ENCODE data around the gene RAB8B.
A peak's percentile ranks its signal among the peaks of the same experiment; 100 is the strongest.

The RAB8B gene

GRCh38 chr15:63277893-63278456 is 88.6 kb downstream of the RAB8B start:
- H3K36me3 ChIP-seq (ENCODE audit: control insufficient read depth in 1 of 2, insufficient read depth in 2 of 2, low read length in 2 of 2): no peaks in the 10 kb centered on the region
- H3K18ac ChIP-seq (ENCODE audit: low read length): no peak overlapping the region
- no peak overlapping the region for H3K14ac ChIP-seq (ENCODE audit: low read length)
- H3K27ac ChIP-seq (ENCODE audit: low read depth, low read length): no peak overlapping the region
- no peak overlapping the region for H2BK12ac ChIP-seq (ENCODE audit: low read length)
- no peak overlapping the region for H2AK5ac ChIP-seq (ENCODE audit: low read length)
- H3K79me1 ChIP-seq (ENCODE audit: low read length): peaks cover 5% of the 10 kb centered on the region
- H3K79me2 ChIP-seq (ENCODE audit: control insufficient read depth, insufficient read depth, low read length, poor library complexity): peaks cover 2% of the 10 kb centered on the region
- H3K4me1 ChIP-seq (ENCODE audit: control insufficient read depth in 1 of 2, insufficient read depth in 2 of 2, low read length in 2 of 2): peaks cover 0 to 4% of the 10 kb centered on the region in 2 experiments
- H3K4me2 ChIP-seq (ENCODE audit: low read length): peak overlapping the region; percentile 96
- no peak overlapping the region for H2BK5ac ChIP-seq (ENCODE audit: low read depth, low read length, poor library complexity)
- peak overlapping the region; percentile 79 for H2AFZ ChIP-seq (ENCODE audit: insufficient read depth, low read length, poor library complexity)
- peak overlapping the region; percentile 77 for H3K4me3 ChIP-seq (ENCODE audit: low read depth, low read length)
- H3K27me3 ChIP-seq (ENCODE audit: insufficient read depth, low read length): no peaks in the 10 kb centered on the region
- no peak overlapping the region for H3K23ac ChIP-seq (ENCODE audit: low read length)
- H2BK120ac ChIP-seq (ENCODE audit: insufficient read depth, low read length, poor library complexity): no peak overlapping the region
- H3K9me3 ChIP-seq (ENCODE audit: insufficient read depth, low read depth, low read length): no peaks in the 10 kb centered on the region
- no peak overlapping the region for H4K12ac ChIP-seq (ENCODE audit: low read depth, low read length)
- peak overlapping the region; percentile 55 for H4K91ac ChIP-seq (ENCODE audit: low read depth, low read length)
- H3K4ac ChIP-seq (ENCODE audit: low read depth, low read length): no peak overlapping the region
- peak overlapping the region; percentile 1 for H3K9ac ChIP-seq (ENCODE audit: low read length)
- peak overlapping the region; percentile 25 for H4K8ac ChIP-seq (ENCODE audit: low read depth, low read length)
- WGBS (ENCODE audit: extremely low coverage, insufficient coverage, insufficient read length): no CpG with 5 or more reads among the region's 17 CpGs
- DNase-seq: peak; percentile 23 to 39

GRCh38 chr15:63283126-63283525 is 93.7 kb downstream of the RAB8B start:
- H3K79me1 ChIP-seq (ENCODE audit: low read length): no peaks in the 10 kb centered on the region
- no peaks in the 10 kb centered on the region for H3K79me2 ChIP-seq (ENCODE audit: control insufficient read depth, insufficient read depth, low read length, poor library complexity)
- H3K4me3 ChIP-seq (ENCODE audit: low read depth, low read length): no peak overlapping the region
- H3K27me3 ChIP-seq (ENCODE audit: insufficient read depth, low read length): no peaks in the 10 kb centered on the region
- H4K91ac ChIP-seq (ENCODE audit: low read depth, low read length): no peak overlapping the region
- H4K8ac ChIP-seq (ENCODE audit: low read depth, low read length): no peak overlapping the region
- H3K9me3 ChIP-seq (ENCODE audit: insufficient read depth, low read depth, low read length): no peaks in the 10 kb centered on the region
- H3K36me3 ChIP-seq (ENCODE audit: control insufficient read depth in 1 of 2, insufficient read depth in 2 of 2, low read length in 2 of 2): no peaks in the 10 kb centered on the region
- no peak overlapping the region for H3K18ac ChIP-seq (ENCODE audit: low read length)
- H2AK5ac ChIP-seq (ENCODE audit: low read length): no peak overlapping the region
- no peak overlapping the region for H4K12ac ChIP-seq (ENCODE audit: low read depth, low read length)
- no peak overlapping the region for H3K9ac ChIP-seq (ENCODE audit: low read length)
- DNase-seq: peak; percentile 54 to 77
- no peak overlapping the region for H3K27ac ChIP-seq (ENCODE audit: low read depth, low read length)
- H2BK120ac ChIP-seq (ENCODE audit: insufficient read depth, low read length, poor library complexity): no peak overlapping the region
- no peak overlapping the region for H3K14ac ChIP-seq (ENCODE audit: low read length)
- WGBS (ENCODE audit: extremely low coverage, insufficient coverage, insufficient read length): no CpG with 5 or more reads among the region's 9 CpGs
- H2AFZ ChIP-seq (ENCODE audit: insufficient read depth, low read length, poor library complexity): no peak overlapping the region
- H2BK12ac ChIP-seq (ENCODE audit: low read length): no peak overlapping the region
- no peak overlapping the region for H3K4me2 ChIP-seq (ENCODE audit: low read length)
- no peak overlapping the region for H3K4ac ChIP-seq (ENCODE audit: low read depth, low read length)
- no peak overlapping the region for H2BK5ac ChIP-seq (ENCODE audit: low read depth, low read length, poor library complexity)
- H3K23ac ChIP-seq (ENCODE audit: low read length): no peak overlapping the region
- H3K4me1 ChIP-seq (ENCODE audit: control insufficient read depth in 1 of 2, insufficient read depth in 2 of 2, low read length in 2 of 2): peaks cover 0 to 2% of the 10 kb centered on the region in 2 experiments

- Histone ChIP-seq H3K23ac (ENCODE audit: low read length) (no peak overlapping the region), H3K79me2 (ENCODE audit: control insufficient read depth, insufficient read depth, low read length, poor library complexity) (no peaks in the 10 kb centered on the region), H4K91ac (ENCODE audit: low read depth, low read length) (no peak overlapping the region), H2BK5ac (ENCODE audit: low read depth, low read length, poor library complexity) (no peak overlapping the region), H3K4ac (ENCODE audit: low read depth, low read length) (no peak overlapping the region), H4K12ac (ENCODE audit: low read depth, low read length) (no peak overlapping the region), H3K27me3 (ENCODE audit: insufficient read depth, low read length) (no peaks in the 10 kb centered on the region), H3K79me1 (ENCODE audit: low read length) (no peaks in the 10 kb centered on the region), H2BK12ac (ENCODE audit: low read length) (no peak overlapping the region), H3K9ac (ENCODE audit: low read length) (no peak overlapping the region), H3K4me1 (ENCODE audit: control insufficient read depth in 1 of 2, insufficient read depth in 2 of 2, low read length in 2 of 2) (no peaks in the 10 kb centered on the region), H2BK120ac (ENCODE audit: insufficient read depth, low read length, poor library complexity) (no peak overlapping the region), H3K27ac (ENCODE audit: low read depth, low read length) (no peak overlapping the region), H4K8ac (ENCODE audit: low read depth, low read length) (no peak overlapping the region), H2AK5ac (ENCODE audit: low read length) (no peak overlapping the region), H3K9me3 (ENCODE audit: insufficient read depth, low read depth, low read length) (no peaks in the 10 kb centered on the region), H2AFZ (ENCODE audit: insufficient read depth, low read length, poor library complexity) (no peak overlapping the region), H3K4me2 (ENCODE audit: low read length) (no peak overlapping the region), H3K4me3 (ENCODE audit: low read depth, low read length) (no peak overlapping the region), H3K14ac (ENCODE audit: low read length) (no peak overlapping the region), H3K36me3 (ENCODE audit: control insufficient read depth in 1 of 2, insufficient read depth in 2 of 2, low read length in 2 of 2) (no peaks in the 10 kb centered on the region), H3K18ac (ENCODE audit: low read length) (no peak overlapping the region)
- no CpG with 5 or more reads among the region's 6 CpGs for WGBS (ENCODE audit: extremely low coverage, insufficient coverage, insufficient read length)
- peak; percentile 18 to 36 for DNase-seq
These were observed 94.9 kb downstream of the RAB8B start for GRCh38 chr15:63284335-63284734.

GRCh38 chr15:63287109-63287508 is 97.7 kb downstream of the RAB8B start:
- Histone ChIP-seq H2BK120ac (ENCODE audit: insufficient read depth, low read length, poor library complexity) (no peak overlapping the region), H3K79me2 (ENCODE audit: control insufficient read depth, insufficient read depth, low read length, poor library complexity) (no peaks in the 10 kb centered on the region), H3K9ac (ENCODE audit: low read length) (peak overlapping the region; percentile 48), H3K18ac (ENCODE audit: low read length) (no peak overlapping the region), H4K12ac (ENCODE audit: low read depth, low read length) (no peak overlapping the region), H3K4ac (ENCODE audit: low read depth, low read length) (no peak overlapping the region), H3K23ac (ENCODE audit: low read length) (no peak overlapping the region), H3K14ac (ENCODE audit: low read length) (no peak overlapping the region), H2AK5ac (ENCODE audit: low read length) (no peak overlapping the region), H3K27me3 (ENCODE audit: insufficient read depth, low read length) (no peaks in the 10 kb centered on the region), H4K91ac (ENCODE audit: low read depth, low read length) (no peak overlapping the region), H3K9me3 (ENCODE audit: insufficient read depth, low read depth, low read length) (no peaks in the 10 kb centered on the region), H2BK12ac (ENCODE audit: low read length) (no peak overlapping the region), H2AFZ (ENCODE audit: insufficient read depth, low read length, poor library complexity) (no peak overlapping the region), H2BK5ac (ENCODE audit: low read depth, low read length, poor library complexity) (no peak overlapping the region), H3K4me2 (ENCODE audit: low read length) (no peak overlapping the region), H3K27ac (ENCODE audit: low read depth, low read length) (no peak overlapping the region), H4K8ac (ENCODE audit: low read depth, low read length) (no peak overlapping the region), H3K79me1 (ENCODE audit: low read length) (no peaks in the 10 kb centered on the region), H3K4me3 (ENCODE audit: low read depth, low read length) (no peak overlapping the region), H3K4me1 (ENCODE audit: control insufficient read depth in 1 of 2, insufficient read depth in 2 of 2, low read length in 2 of 2) (no peaks in the 10 kb centered on the region), H3K36me3 (ENCODE audit: control insufficient read depth in 1 of 2, insufficient read depth in 2 of 2, low read length in 2 of 2) (no peaks in the 10 kb centered on the region)
- DNase-seq: no peak
- WGBS (ENCODE audit: extremely low coverage, insufficient coverage, insufficient read length): no CpG with 5 or more reads among the region's 2 CpGs

All from trophoblast cell (in vitro differentiated cells and primary cell).